ENCODE measurements around the gene CMSS1. TPM values are rescaled to one million over a fixed set of nuclear protein-coding genes. Genes with fewer than 3 reads are reported as not detected.

CMSS1 gene
- total and polyA plus RNA-seq, 5 donors from 2014 or later, result 20.5 to 34.0 (median 22.0) TPM

DNA sequence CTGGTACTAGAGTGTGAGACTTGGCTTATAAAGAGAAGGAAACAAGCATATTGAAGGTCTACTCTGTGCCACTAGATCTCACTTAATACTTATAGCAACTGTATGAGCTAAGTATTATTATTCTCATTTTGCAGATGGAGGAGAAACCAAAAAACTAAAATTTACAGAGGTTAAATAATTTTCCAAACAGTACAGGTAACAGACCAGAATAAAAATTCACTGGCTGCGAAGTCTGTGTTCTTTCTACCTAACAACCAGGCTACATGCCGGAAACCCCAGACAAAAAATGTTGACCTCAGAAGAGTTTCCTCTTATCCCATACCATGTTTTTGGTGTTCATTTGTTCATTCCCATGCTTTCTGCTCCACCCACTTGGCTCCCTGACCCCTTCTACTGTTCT, 46.6 kb downstream of the CMSS1 start:
- H3K4me3 Mint-ChIP-seq, result no peak overlapping the region
- H3K27me3 Mint-ChIP-seq, result no peaks in the 10 kb centered on the region
- H3K9me3 ChIP-seq (ENCODE audit: control insufficient read depth in 2 of 2, low read length in 2 of 2), result no peaks in the 10 kb centered on the region
- H3K4me1 Mint-ChIP-seq, result peaks cover 22 to 30% (median 25%) of the 10 kb centered on the region in 4 donors
- H3K36me3 Mint-ChIP-seq, result peaks cover 8% of the 10 kb centered on the region
- H3K4me3 ChIP-seq (ENCODE audit: low read depth, low read length), result no peak overlapping the region
- peaks cover 0 to 1% (median 0%) of the 10 kb centered on the region in 7 donors for H3K9me3 Mint-ChIP-seq
- H3K4me1 ChIP-seq (ENCODE audit: control insufficient read depth, insufficient read depth, low read length, poor library complexity, severe bottlenecking), result peaks cover 13% of the 10 kb centered on the region
- DNase-seq (no peak), ATAC-seq (ENCODE audit: low read depth in 2 of 2) (no peak)
- H3K36me3 ChIP-seq (ENCODE audit: control insufficient read depth, insufficient read depth, low read length), result no peaks in the 10 kb centered on the region
- no peak overlapping the region for H3K27ac Mint-ChIP-seq
- H3K27ac ChIP-seq (ENCODE audit: insufficient read depth, low read length, poor library complexity, severe bottlenecking), result no peak overlapping the region
- no peaks in the 10 kb centered on the region for H3K27me3 ChIP-seq (ENCODE audit: control insufficient read depth, insufficient read depth, low read length)

- Mint-ChIP-seq H3K36me3 (peaks cover 8% of the 10 kb centered on the region), H3K4me3 (no peak overlapping the region), H3K9me3 (peaks cover 0 to 1% (median 0%) of the 10 kb centered on the region in 7 donors), H3K27ac (no peak overlapping the region), H3K27me3 (no peaks in the 10 kb centered on the region), H3K4me1 (peaks cover 22 to 26% (median 25%) of the 10 kb centered on the region in 4 donors)
- Histone ChIP-seq H3K9me3 (ENCODE audit: control insufficient read depth in 2 of 2, low read length in 2 of 2) (no peaks in the 10 kb centered on the region), H3K4me1 (ENCODE audit: control insufficient read depth, insufficient read depth, low read length, poor library complexity, severe bottlenecking) (peaks cover 13% of the 10 kb centered on the region), H3K27ac (ENCODE audit: insufficient read depth, low read length, poor library complexity, severe bottlenecking) (no peak overlapping the region), H3K27me3 (ENCODE audit: control insufficient read depth, insufficient read depth, low read length) (no peaks in the 10 kb centered on the region), H3K36me3 (ENCODE audit: control insufficient read depth, insufficient read depth, low read length) (no peaks in the 10 kb centered on the region), H3K4me3 (ENCODE audit: low read depth, low read length) (no peak overlapping the region)
- DNase-seq, result no peak
- no peak for ATAC-seq (ENCODE audit: low read depth in 2 of 2)
These were observed 47.7 kb downstream of the CMSS1 start for GRCh38 chr3:99865321-99865720.

- DNase-seq (peak in 1 of 3 donors; percentile 39), ATAC-seq (ENCODE audit: low read depth in 2 of 2) (no peak)
- Histone ChIP-seq H3K4me1 (ENCODE audit: control insufficient read depth, insufficient read depth, low read length, poor library complexity, severe bottlenecking) (peaks cover 13% of the 10 kb centered on the region), H3K4me3 (ENCODE audit: low read depth, low read length) (no peak overlapping the region), H3K27ac (ENCODE audit: insufficient read depth, low read length, poor library complexity, severe bottlenecking) (no peak overlapping the region), H3K36me3 (ENCODE audit: control insufficient read depth, insufficient read depth, low read length) (no peaks in the 10 kb centered on the region), H3K9me3 (ENCODE audit: control insufficient read depth in 2 of 2, low read length in 2 of 2) (no peaks in the 10 kb centered on the region), H3K27me3 (ENCODE audit: control insufficient read depth, insufficient read depth, low read length) (no peaks in the 10 kb centered on the region)
- H3K27ac Mint-ChIP-seq, result peak overlapping the region in 1 of 3 donors; percentile 18
- no peaks in the 10 kb centered on the region for H3K27me3 Mint-ChIP-seq
- H3K4me1 Mint-ChIP-seq, result peaks cover 22 to 26% (median 25%) of the 10 kb centered on the region in 4 donors
- no peak overlapping the region for H3K4me3 Mint-ChIP-seq
- peaks cover 0 to 1% (median 0%) of the 10 kb centered on the region in 7 donors for H3K9me3 Mint-ChIP-seq
- peaks cover 8% of the 10 kb centered on the region for H3K36me3 Mint-ChIP-seq
These were observed 48.6 kb downstream of the CMSS1 start for GRCh38 chr3:99866261-99866761.

- Histone ChIP-seq H3K4me1 (ENCODE audit: control insufficient read depth, insufficient read depth, low read length, poor library complexity, severe bottlenecking) (peaks cover 13% of the 10 kb centered on the region), H3K27me3 (ENCODE audit: control insufficient read depth, insufficient read depth, low read length) (no peaks in the 10 kb centered on the region), H3K9me3 (ENCODE audit: control insufficient read depth in 2 of 2, low read length in 2 of 2) (no peaks in the 10 kb centered on the region), H3K4me3 (ENCODE audit: low read depth, low read length) (no peak overlapping the region), H3K27ac (ENCODE audit: insufficient read depth, low read length, poor library complexity, severe bottlenecking) (no peak overlapping the region), H3K36me3 (ENCODE audit: control insufficient read depth, insufficient read depth, low read length) (no peaks in the 10 kb centered on the region)
- Mint-ChIP-seq H3K9me3 (peaks cover 0 to 1% (median 0%) of the 10 kb centered on the region in 7 donors), H3K27ac (peak overlapping the region in 1 of 3 donors; percentile 18), H3K36me3 (peaks cover 3% of the 10 kb centered on the region), H3K4me1 (peaks cover 24 to 29% (median 27%) of the 10 kb centered on the region in 4 donors), H3K4me3 (no peak overlapping the region), H3K27me3 (no peaks in the 10 kb centered on the region)
- ATAC-seq (ENCODE audit: low read depth in 2 of 2), result no peak
- peak in 1 of 3 donors; percentile 13 for DNase-seq
These were observed 50.1 kb downstream of the CMSS1 start for GRCh38 chr3:99867594-99868310.

GRCh38 chr3:99868311-99868646, 50.6 kb downstream of the CMSS1 start:
- Mint-ChIP-seq H3K9me3 (peaks cover 0 to 1% (median 0%) of the 10 kb centered on the region in 7 donors), H3K4me3 (no peak overlapping the region), H3K4me1 (peaks cover 22 to 29% (median 27%) of the 10 kb centered on the region in 4 donors), H3K27me3 (no peaks in the 10 kb centered on the region), H3K27ac (peak overlapping the region in 1 of 3 donors; percentile 18), H3K36me3 (no peaks in the 10 kb centered on the region)
- ATAC-seq (ENCODE audit: low read depth in 2 of 2) (no peak), DNase-seq (peak in 1 of 3 donors; percentile 27)
- H3K36me3 ChIP-seq (ENCODE audit: control insufficient read depth, insufficient read depth, low read length), result no peaks in the 10 kb centered on the region
- no peak overlapping the region for H3K27ac ChIP-seq (ENCODE audit: insufficient read depth, low read length, poor library complexity, severe bottlenecking)
- no peak overlapping the region for H3K4me3 ChIP-seq (ENCODE audit: low read depth, low read length)
- H3K4me1 ChIP-seq (ENCODE audit: control insufficient read depth, insufficient read depth, low read length, poor library complexity, severe bottlenecking), result peaks cover 13% of the 10 kb centered on the region
- H3K27me3 ChIP-seq (ENCODE audit: control insufficient read depth, insufficient read depth, low read length), result no peaks in the 10 kb centered on the region
- H3K9me3 ChIP-seq (ENCODE audit: control insufficient read depth in 2 of 2, low read length in 2 of 2), result no peaks in the 10 kb centered on the region

DNA sequence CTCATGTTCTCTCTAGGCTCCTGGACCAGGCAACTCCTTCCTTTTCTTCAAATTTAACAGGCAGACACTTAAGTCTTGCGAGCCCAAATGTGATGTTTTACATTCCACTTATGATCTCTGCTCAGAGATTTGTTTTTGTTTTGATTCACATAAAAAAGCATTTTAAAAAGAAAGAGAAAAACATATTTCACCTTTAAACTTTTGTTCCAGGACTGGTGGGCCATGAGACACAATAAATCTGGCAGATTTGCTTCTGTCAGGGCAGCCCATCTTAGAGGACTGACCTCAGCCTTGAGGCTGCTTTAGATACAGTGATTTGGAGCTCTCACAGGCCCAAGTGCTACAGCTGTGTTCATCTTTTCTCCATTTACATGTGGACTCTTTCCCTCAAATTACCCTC, 52.0 kb downstream of the CMSS1 start:
- no peaks in the 10 kb centered on the region for H3K27me3 Mint-ChIP-seq
- Histone ChIP-seq H3K4me3 (ENCODE audit: low read depth, low read length) (no peak overlapping the region), H3K4me1 (ENCODE audit: control insufficient read depth, insufficient read depth, low read length, poor library complexity, severe bottlenecking) (peaks cover 13% of the 10 kb centered on the region), H3K9me3 (ENCODE audit: control insufficient read depth in 2 of 2, low read length in 2 of 2) (no peaks in the 10 kb centered on the region), H3K27ac (ENCODE audit: insufficient read depth, low read length, poor library complexity, severe bottlenecking) (no peak overlapping the region), H3K36me3 (ENCODE audit: control insufficient read depth, insufficient read depth, low read length) (no peaks in the 10 kb centered on the region), H3K27me3 (ENCODE audit: control insufficient read depth, insufficient read depth, low read length) (peaks cover 6% of the 10 kb centered on the region)
- no peak overlapping the region for H3K27ac Mint-ChIP-seq
- no peaks in the 10 kb centered on the region for H3K9me3 Mint-ChIP-seq
- no peak for ATAC-seq (ENCODE audit: low read depth in 2 of 2)
- peaks cover 19 to 32% (median 25%) of the 10 kb centered on the region in 4 donors for H3K4me1 Mint-ChIP-seq
- no peak overlapping the region for H3K4me3 Mint-ChIP-seq
- H3K36me3 Mint-ChIP-seq, result no peaks in the 10 kb centered on the region
- DNase-seq, result no peak

- no peaks in the 10 kb centered on the region for H3K9me3 ChIP-seq (ENCODE audit: control insufficient read depth in 2 of 2, low read length in 2 of 2)
- no peak overlapping the region for H3K4me3 ChIP-seq (ENCODE audit: low read depth, low read length)
- no peak overlapping the region for H3K4me3 Mint-ChIP-seq
- no peak overlapping the region for H3K27ac ChIP-seq (ENCODE audit: insufficient read depth, low read length, poor library complexity, severe bottlenecking)
- no peaks in the 10 kb centered on the region for H3K9me3 Mint-ChIP-seq
- ATAC-seq (ENCODE audit: low read depth in 2 of 2) (no peak), DNase-seq (no peak)
- H3K36me3 ChIP-seq (ENCODE audit: control insufficient read depth, insufficient read depth, low read length), result no peaks in the 10 kb centered on the region
- no peaks in the 10 kb centered on the region for H3K36me3 Mint-ChIP-seq
- peaks cover 5% of the 10 kb centered on the region for H3K27me3 Mint-ChIP-seq
- H3K27me3 ChIP-seq (ENCODE audit: control insufficient read depth, insufficient read depth, low read length), result peaks cover 12% of the 10 kb centered on the region
- H3K4me1 Mint-ChIP-seq, result peaks cover 25 to 39% (median 30%) of the 10 kb centered on the region in 4 donors
- H3K4me1 ChIP-seq (ENCODE audit: control insufficient read depth, insufficient read depth, low read length, poor library complexity, severe bottlenecking), result peaks cover 19% of the 10 kb centered on the region
- H3K27ac Mint-ChIP-seq, result no peak overlapping the region
These were observed 53.0 kb downstream of the CMSS1 start for GRCh38 chr3:99870712-99871111.

All from CD4-positive, CD25-positive, alpha-beta regulatory T cell (primary cell).